ENCODE measurements around the gene MRPL2. TPM values are rescaled to one million over a fixed set of nuclear protein-coding genes. Genes with fewer than 3 reads are reported as not detected.

Gene MRPL2
- total RNA-seq, 1 donor from 2014 or later = 47.4 TPM

DNA sequence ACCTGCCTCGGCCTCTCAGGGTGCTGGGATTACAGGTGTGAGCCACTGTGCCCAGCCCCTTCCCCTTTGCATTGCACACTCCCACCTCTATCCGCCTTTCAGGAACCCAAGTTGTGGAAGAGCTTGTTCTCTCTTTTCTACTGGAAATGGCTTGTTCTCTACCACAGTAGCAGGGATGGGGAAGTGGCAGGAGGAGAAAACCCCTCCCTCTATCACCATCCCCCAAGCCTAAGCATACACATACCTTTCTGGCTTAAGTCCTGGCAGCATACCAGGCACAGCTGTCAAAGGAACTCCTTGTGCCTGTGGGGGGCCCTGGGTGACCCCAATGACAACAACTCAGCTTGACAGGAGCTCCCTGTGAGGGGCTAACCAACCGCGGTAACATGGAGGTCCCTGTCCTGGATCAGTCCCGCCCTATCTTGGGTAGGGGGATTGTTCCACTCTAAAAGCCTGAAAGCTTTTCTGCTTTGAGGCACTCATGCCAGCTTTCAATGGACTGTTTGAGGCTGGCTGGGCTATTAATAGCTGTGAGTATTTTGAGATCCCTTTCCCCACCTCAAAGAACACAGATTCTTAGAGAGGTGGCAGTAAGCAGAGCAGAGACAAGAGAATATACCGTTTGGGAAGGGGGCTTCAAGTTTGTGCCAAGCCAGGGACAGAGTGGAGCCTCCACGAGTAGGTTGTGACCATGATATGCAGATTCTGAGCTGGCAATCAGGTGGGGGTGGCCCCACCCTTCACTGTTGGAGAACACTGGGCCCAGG, 42.9 kb downstream of the MRPL2 start:
- no peak for TF ChIP-seq EZH2 (IDR thresholded peaks at IDR 0.05; ENCODE audit: insufficient read depth, low read length)
- TF ChIP-seq, protein P1, sequence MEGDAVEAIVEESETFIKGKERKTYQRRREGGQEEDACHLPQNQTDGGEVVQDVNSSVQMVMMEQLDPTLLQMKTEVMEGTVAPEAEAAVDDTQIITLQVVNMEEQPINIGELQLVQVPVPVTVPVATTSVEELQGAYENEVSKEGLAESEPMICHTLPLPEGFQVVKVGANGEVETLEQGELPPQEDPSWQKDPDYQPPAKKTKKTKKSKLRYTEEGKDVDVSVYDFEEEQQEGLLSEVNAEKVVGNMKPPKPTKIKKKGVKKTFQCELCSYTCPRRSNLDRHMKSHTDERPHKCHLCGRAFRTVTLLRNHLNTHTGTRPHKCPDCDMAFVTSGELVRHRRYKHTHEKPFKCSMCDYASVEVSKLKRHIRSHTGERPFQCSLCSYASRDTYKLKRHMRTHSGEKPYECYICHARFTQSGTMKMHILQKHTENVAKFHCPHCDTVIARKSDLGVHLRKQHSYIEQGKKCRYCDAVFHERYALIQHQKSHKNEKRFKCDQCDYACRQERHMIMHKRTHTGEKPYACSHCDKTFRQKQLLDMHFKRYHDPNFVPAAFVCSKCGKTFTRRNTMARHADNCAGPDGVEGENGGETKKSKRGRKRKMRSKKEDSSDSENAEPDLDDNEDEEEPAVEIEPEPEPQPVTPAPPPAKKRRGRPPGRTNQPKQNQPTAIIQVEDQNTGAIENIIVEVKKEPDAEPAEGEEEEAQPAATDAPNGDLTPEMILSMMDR (IDR thresholded peaks at IDR 0.05; ENCODE audit: insufficient read depth, low read depth, low read length) = no peak
- no peaks in the 10 kb centered on the region for H3K9me3 Mint-ChIP-seq (ENCODE audit: unreplicated experiment)
- H2AFZ ChIP-seq (ENCODE audit: low read depth, low read length) = no peak overlapping the region
- no peaks in the 10 kb centered on the region for H3K27me3 ChIP-seq (ENCODE audit: insufficient read depth, low read length)
- H3K27ac Mint-ChIP-seq (ENCODE audit: unreplicated experiment) = peak overlapping the region; percentile 91
- no peak overlapping the region for H3K4me3 ChIP-seq (ENCODE audit: insufficient read depth, low read depth, low read length)
- FAIRE-seq = no peak
- H3K36me3 Mint-ChIP-seq (ENCODE audit: low read depth, unreplicated experiment) = peaks cover 15% of the 10 kb centered on the region
- H3K4me1 Mint-ChIP-seq (ENCODE audit: low read depth, unreplicated experiment) = peaks cover 17% of the 10 kb centered on the region
- no peak for DNase-seq (ENCODE audit: low read depth)
- H3K9me3 ChIP-seq (ENCODE audit: insufficient read depth, low read depth, low read length) = no peaks in the 10 kb centered on the region
- H3K36me3 ChIP-seq (ENCODE audit: insufficient read depth, low read length) = peaks cover 18% of the 10 kb centered on the region
- peaks cover 79% of the 10 kb centered on the region for H3K79me2 ChIP-seq (ENCODE audit: insufficient read depth, low read length)
- no peak overlapping the region for H3K27ac ChIP-seq (ENCODE audit: low read depth, low read length)
- peak overlapping the region; percentile 25 for H3K4me2 ChIP-seq (ENCODE audit: low read length)
- peak overlapping the region; percentile 31 for H3K9ac ChIP-seq (ENCODE audit: low read length)
- peaks cover 33% of the 10 kb centered on the region for H4K20me1 ChIP-seq (ENCODE audit: insufficient read depth, low read length)
- H3K4me3 Mint-ChIP-seq (ENCODE audit: unreplicated experiment) = peak overlapping the region; percentile 92
- no peaks in the 10 kb centered on the region for H3K27me3 Mint-ChIP-seq (ENCODE audit: low read depth, unreplicated experiment)
- H3K4me1 ChIP-seq (ENCODE audit: insufficient read depth, low read length) = peaks cover 33% of the 10 kb centered on the region

DNA sequence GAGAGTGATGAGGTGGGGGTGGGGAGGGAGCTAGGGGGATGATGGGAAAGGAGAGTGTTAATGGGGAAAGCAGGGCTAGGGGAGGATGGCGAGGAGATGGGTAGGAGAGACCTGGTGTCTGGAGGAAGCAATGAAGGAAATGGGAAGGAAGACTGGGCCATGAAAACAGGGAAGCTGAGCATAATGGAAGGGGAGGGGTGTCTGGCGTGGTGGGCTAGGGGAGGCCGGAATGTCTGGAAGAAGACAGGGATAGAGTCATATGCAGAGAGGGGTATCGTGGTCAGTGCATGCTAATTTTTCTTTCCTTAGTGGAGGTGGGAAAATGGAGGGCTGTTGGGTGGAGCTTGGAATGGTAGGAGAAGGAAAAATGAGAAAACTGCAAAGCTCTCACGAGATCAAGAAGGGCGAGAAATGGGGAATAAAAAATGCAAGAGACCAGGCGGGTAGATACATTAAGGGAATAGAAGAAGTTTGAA, 44.8 kb downstream of the MRPL2 start:
- FAIRE-seq = no peak
- H3K79me2 ChIP-seq (ENCODE audit: insufficient read depth, low read length) = peaks cover 75% of the 10 kb centered on the region
- H3K36me3 ChIP-seq (ENCODE audit: insufficient read depth, low read length) = peaks cover 23% of the 10 kb centered on the region
- Mint-ChIP-seq H3K27ac (ENCODE audit: unreplicated experiment) (peak overlapping the region; percentile 85), H3K27me3 (ENCODE audit: low read depth, unreplicated experiment) (no peaks in the 10 kb centered on the region), H3K9me3 (ENCODE audit: unreplicated experiment) (no peaks in the 10 kb centered on the region), H3K4me1 (ENCODE audit: low read depth, unreplicated experiment) (peaks cover 15% of the 10 kb centered on the region), H3K36me3 (ENCODE audit: low read depth, unreplicated experiment) (peaks cover 17% of the 10 kb centered on the region), H3K4me3 (ENCODE audit: unreplicated experiment) (peak overlapping the region; percentile 92)
- H3K27me3 ChIP-seq (ENCODE audit: insufficient read depth, low read length) = no peaks in the 10 kb centered on the region
- peak overlapping the region; percentile 73 for H3K27ac ChIP-seq (ENCODE audit: low read depth, low read length)
- peak; percentile 23 for DNase-seq (ENCODE audit: low read depth)
- H3K4me2 ChIP-seq (ENCODE audit: low read length) = peak overlapping the region; percentile 98
- no peak for TF ChIP-seq EZH2 (IDR thresholded peaks at IDR 0.05; ENCODE audit: insufficient read depth, low read length)
- TF ChIP-seq, protein P1 (IDR thresholded peaks at IDR 0.05; ENCODE audit: insufficient read depth, low read depth, low read length) = no peak
- peak overlapping the region; percentile 96 for H3K9ac ChIP-seq (ENCODE audit: low read length)
- peak overlapping the region; percentile 12 for H2AFZ ChIP-seq (ENCODE audit: low read depth, low read length)
- peaks cover 33% of the 10 kb centered on the region for H4K20me1 ChIP-seq (ENCODE audit: insufficient read depth, low read length)
- peaks cover 26% of the 10 kb centered on the region for H3K4me1 ChIP-seq (ENCODE audit: insufficient read depth, low read length)
- H3K4me3 ChIP-seq (ENCODE audit: insufficient read depth, low read depth, low read length) = peak overlapping the region; percentile 93
- H3K9me3 ChIP-seq (ENCODE audit: insufficient read depth, low read depth, low read length) = no peaks in the 10 kb centered on the region
